GM12892 (cell line): ENCODE measurements around the gene EYS.

Experiments used
- DNase-seq: peaks from one replicate; pipeline ENCODE4 v3.0.0; 2011; ENCODE audit not compliant: insufficient read length
- FAIRE-seq: peaks from 2 replicates; lab custom pipeline; 2011; peaks lifted over from hg19 to GRCh38; lab: Jason Lieb, UNC
- POLR2A ChIP-seq: IDR thresholded peaks from 2 replicates; pipeline ENCODE4 v1.6.1; 2011; ENCODE audit warnings: low read depth, low read length, control low read depth
- POLR2AphosphoS5 ChIP-seq: IDR thresholded peaks from 2 replicates; pipeline ENCODE4 v1.6.1; 2011; ENCODE audit warnings: low read depth, low read length, control low read depth
- TAF1 ChIP-seq: IDR thresholded peaks from 2 replicates; pipeline ENCODE4 v1.6.1; 2011; ENCODE audit warnings: low read depth, mild to moderate bottlenecking, control low read depth, low read length, borderline replicate concordance

Gene EYS

GRCh38 chr6:64580346-64580745 is 1126.7 kb downstream of the EYS start:
- FAIRE-seq, result no peak

DNA sequence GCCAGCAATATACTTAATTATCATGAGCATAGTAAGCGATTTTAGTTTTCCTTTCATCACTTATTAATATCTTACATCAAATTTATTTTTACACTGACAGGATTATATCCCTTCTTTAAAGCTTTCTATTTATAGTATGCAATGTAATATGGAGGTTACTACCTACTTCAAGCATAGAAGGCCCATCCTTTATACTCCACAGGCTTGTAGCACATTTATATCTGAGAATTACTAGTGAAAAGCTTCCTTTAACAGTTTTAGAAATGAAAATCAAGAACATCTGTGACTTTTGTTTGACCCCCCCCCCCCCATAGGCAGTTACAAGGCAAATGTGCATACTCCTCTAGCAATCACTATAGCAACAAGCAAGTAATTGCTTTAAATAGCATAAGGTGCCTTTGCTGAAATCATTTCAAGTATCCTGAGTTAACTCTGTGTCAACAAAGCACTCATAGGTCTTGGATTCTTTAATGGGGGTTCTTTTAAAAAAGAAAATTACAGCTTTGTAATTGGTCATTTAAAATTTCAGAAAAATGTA is 1153.7 kb downstream of the EYS start:
- no peak for DNase-seq
- no peak for TF ChIP-seq POLR2A
- TF ChIP-seq TAF1, result no peak
- no peak for TF ChIP-seq POLR2AphosphoS5

More at GRCh38 chr6:64580346-64580745, 1126.7 kb downstream of the EYS start:
- TF ChIP-seq POLR2A (no peak), TAF1 (no peak), POLR2AphosphoS5 (no peak)
- no peak for DNase-seq

DNA sequence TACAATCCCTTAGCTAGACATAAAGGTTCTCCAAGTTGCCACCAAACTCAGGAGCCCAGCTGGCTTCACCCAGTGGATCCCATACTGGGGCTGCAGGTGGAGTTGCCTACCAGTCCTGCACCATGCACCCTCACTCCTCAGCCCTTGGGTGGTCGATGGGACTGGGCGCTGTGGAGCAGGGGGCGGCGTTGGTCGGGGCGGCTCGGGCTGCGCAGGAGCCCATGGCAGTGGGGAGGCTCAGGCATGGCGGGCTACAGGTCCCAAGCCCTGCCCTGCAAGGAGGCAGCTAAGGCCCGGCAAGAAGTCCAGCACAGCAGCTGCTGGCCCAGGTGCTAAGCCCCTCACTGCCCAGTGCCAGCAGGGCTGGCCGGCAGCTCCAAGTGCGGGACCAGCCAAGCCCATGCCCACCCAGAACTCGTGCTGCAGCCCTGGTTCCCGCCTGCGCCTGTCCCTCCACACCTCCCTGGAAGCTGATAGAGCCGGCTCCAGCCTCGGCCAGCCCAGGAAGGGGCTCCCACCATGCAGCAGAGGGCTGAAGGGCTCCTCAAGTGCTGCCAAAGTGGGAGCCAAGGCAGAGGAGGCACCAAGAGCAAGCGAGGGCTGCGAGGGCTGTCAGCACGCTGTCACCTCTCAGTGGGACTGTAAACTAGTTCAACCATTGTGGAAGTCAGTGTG is 1159.3 kb downstream of the EYS start:
- TF ChIP-seq POLR2AphosphoS5, result no peak
- DNase-seq, result no peak
- no peak for FAIRE-seq

More for the DNA sequence above, 1153.7 kb downstream of the EYS start:
- FAIRE-seq, result no peak

DNA sequence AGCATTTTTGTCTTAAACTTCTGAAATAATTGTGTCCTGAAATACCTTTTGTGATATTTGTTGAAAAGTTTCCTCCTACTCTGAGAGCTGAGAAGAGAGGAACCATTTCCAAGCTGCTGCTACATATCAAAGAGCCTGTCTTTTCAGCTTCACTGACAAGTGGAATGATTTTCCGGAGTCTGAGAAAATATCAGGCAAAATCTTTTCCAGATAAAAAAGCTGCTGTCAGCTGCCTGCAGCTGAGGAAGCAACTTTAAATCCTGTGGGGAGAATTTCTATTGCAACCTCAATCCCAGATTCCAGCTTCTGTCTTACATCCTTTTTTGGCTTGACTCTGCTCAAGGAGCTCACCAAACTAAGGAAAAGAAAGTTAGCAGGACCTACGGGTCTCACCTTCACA is 1167.1 kb downstream of the EYS start:
- TF ChIP-seq POLR2AphosphoS5 (no peak), POLR2A (no peak), TAF1 (no peak)
- no peak for FAIRE-seq

GRCh38 chr6:64538722-64539121 is 1168.3 kb downstream of the EYS start:
- TF ChIP-seq POLR2AphosphoS5 (no peak), POLR2A (no peak), TAF1 (no peak)
- FAIRE-seq, result no peak
- DNase-seq, result no peak

More for the DNA sequence above, 1167.1 kb downstream of the EYS start:
- DNase-seq, result no peak

- DNase-seq, result no peak
- no peak for TF ChIP-seq TAF1
- TF ChIP-seq POLR2A, result no peak
- TF ChIP-seq POLR2AphosphoS5, result no peak
- no peak for FAIRE-seq
Measured at GRCh38 chr6:64527899-64528298, 1179.1 kb downstream of the EYS start.

GRCh38 chr6:64522859-64523258 is 1184.2 kb downstream of the EYS start:
- TF ChIP-seq POLR2AphosphoS5 (no peak), POLR2A (no peak), TAF1 (no peak)
- FAIRE-seq (no peak), DNase-seq (no peak)

GRCh38 chr6:64520050-64520449 is 1187.0 kb downstream of the EYS start:
- no peak for DNase-seq
- FAIRE-seq, result no peak

GRCh38 chr6:64516393-64516792 is 1190.6 kb downstream of the EYS start:
- FAIRE-seq, result no peak
- DNase-seq, result no peak
- TF ChIP-seq POLR2A, result no peak
- TF ChIP-seq POLR2AphosphoS5, result no peak
- TF ChIP-seq TAF1, result no peak

More at GRCh38 chr6:64520050-64520449, 1187.0 kb downstream of the EYS start:
- TF ChIP-seq POLR2A (no peak), POLR2AphosphoS5 (no peak), TAF1 (no peak)

GRCh38 chr6:64507661-64508060 is 1199.4 kb downstream of the EYS start:
- no peak for FAIRE-seq
- TF ChIP-seq POLR2AphosphoS5 (no peak), POLR2A (no peak), TAF1 (no peak)
- no peak for DNase-seq

DNA sequence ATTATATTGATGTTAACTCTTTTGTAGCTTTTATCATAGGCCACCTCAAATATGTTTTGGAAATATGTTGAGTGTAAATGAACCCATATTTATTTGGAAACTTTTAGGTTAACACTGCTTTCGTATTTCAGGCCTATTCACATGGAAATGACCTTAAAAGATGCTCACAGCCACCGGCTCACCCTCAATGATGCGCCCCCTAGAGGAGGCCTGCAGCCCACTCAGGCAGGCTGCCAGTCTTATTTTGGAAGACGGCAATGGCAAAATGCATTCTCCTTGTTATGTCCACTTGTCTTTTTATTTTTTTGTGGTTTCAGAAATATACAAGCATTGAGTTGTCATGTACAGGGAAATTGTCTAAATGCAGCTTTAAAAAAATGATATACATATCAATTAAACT is 1201.7 kb downstream of the EYS start:
- DNase-seq (no peak), FAIRE-seq (no peak)

DNA sequence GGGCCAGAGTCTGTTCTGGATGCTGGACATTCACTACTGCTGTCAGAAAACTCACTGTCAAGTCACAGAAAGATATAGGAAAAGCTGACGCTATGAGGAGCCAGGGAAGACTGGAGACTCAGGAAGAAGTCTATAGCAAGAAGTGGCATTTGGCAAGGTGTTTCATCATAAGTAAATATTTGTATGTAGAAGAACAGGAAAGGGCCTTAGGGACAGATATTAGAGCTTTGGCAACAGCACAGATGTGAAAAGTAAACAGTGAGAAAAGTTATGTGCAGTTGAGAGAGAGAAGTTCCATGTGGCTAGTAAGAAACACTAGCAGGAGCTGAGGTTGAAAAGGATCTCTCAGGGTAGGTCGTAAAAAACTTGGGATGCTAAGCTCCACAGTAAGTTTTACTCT is 1202.5 kb downstream of the EYS start:
- TF ChIP-seq TAF1 (no peak), POLR2A (no peak), POLR2AphosphoS5 (no peak)
- no peak for FAIRE-seq
- DNase-seq, result no peak

More for the DNA sequence above, 1201.7 kb downstream of the EYS start:
- no peak for TF ChIP-seq POLR2A
- no peak for TF ChIP-seq POLR2AphosphoS5
- TF ChIP-seq TAF1, result no peak

DNA sequence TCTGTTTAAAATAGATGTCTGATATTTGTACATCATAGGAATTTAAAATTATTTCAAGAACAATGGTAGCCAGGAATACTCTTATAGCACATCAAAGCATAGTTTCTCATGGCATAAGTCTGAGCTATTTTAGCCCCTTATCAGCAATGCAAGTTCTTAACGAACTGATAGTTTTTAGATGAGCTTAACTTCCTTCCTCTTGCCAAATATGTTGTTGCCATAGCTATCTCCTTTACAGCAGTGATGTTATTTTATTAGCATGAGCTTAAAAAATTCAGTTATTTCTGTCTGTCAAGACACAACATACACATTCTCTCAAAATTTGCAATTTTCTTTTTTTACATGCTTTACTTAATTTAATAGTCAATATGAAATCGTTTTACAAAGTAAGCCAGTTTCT is 1204.2 kb downstream of the EYS start:
- no peak for DNase-seq
- TF ChIP-seq TAF1 (no peak), POLR2A (no peak), POLR2AphosphoS5 (no peak)
- FAIRE-seq, result no peak
